ENCODE measurements around the gene SYT11. TPM values are rescaled to one million over a fixed set of nuclear protein-coding genes. Genes with fewer than 3 reads are reported as not detected.
"Not testable (repeated sequence)": the region's sequence is repeated elsewhere in the genome, so short reads cannot be mapped to it uniquely, and the experiment has no call there.

SYT11 gene
- total and polyA plus RNA-seq, 10 of the 15 experiments (the other 5 are each of a cell fraction or from before 2014, with no cell fraction given): 7.7 to 21.2 (median 13.5) TPM

- intact Hi-C loops (cut with micrococcal nuclease; ENCODE audit: unreplicated experiment): no loop called here
These were observed 34.2 kb downstream of the SYT11 start for GRCh38 chr1:155893389-155894142.

GRCh38 chr1:155895617-155896016 lies 36.2 kb downstream of the SYT11 start:
- H4K20me1 ChIP-seq (ENCODE audit: control insufficient read depth, insufficient read depth); H2AFZ ChIP-seq (ENCODE audit: control insufficient read depth, low read depth, low read length); H3K4me3 ChIP-seq; BruUV-seq (replicated peaks); H3K27ac ChIP-seq (ENCODE audit: control insufficient read depth, insufficient read depth); H3K9me3 ChIP-seq (replicated peaks; ENCODE audit: control insufficient read depth, insufficient read depth, low read length); ATAC-seq; H3K4me2 ChIP-seq (ENCODE audit: control insufficient read depth, insufficient read depth); H3K4me1 ChIP-seq (ENCODE audit: control insufficient read depth, insufficient read depth, low read length); intact Hi-C loops (cut with micrococcal nuclease; ENCODE audit: unreplicated experiment); H3K9ac ChIP-seq (ENCODE audit: control insufficient read depth, insufficient read depth, low read length); RAD21 ChIA-PET (ENCODE audit: unreplicated experiment); in situ Hi-C loops (cut with MboI); CTCF ChIA-PET; DNase-seq (ENCODE audit: low read depth, low spot score); H3K27me3 ChIP-seq (replicated peaks in 1 of 2; ENCODE audit: control insufficient read depth in 2 of 2, insufficient read depth in 2 of 2, low read length in 1 of 2); H3K79me2 ChIP-seq (ENCODE audit: control insufficient read depth, insufficient read depth, low read length); FAIRE-seq: not testable (repeated sequence)
- H3K36me3 ChIP-seq (ENCODE audit: control insufficient read depth in 2 of 2, insufficient read depth in 2 of 2, low read length in 1 of 2): peaks cover 2 to 13% of the 10 kb centered on the region in 2 experiments
- WGBS (ENCODE audit: insufficient coverage, insufficient replicate concordance, low lambda C conversion rate, missing lambda C conversion rate): 97% methylated on average over 6 of the region's 6 CpGs
- POLR2A ChIA-PET: interaction anchor here (0.6 to 0.8 kb wide), 3 partner anchors 11 to 614 kb away, joined by 3 to 5 read pairs (median 4); no protein-coding TSS in a partner anchor
- SMC1A ChIA-PET (ENCODE audit: uncharacterized antibody, unreplicated experiment): interaction anchor here (0.5 to 3.4 kb wide), 3 partner anchors 12 to 37 kb away, joined by 3 to 17 read pairs (median 4); no protein-coding TSS in a partner anchor

More at GRCh38 chr1:155893389-155894142, 34.2 kb downstream of the SYT11 start:
- in situ Hi-C loops (cut with MboI): no loop called here
- RAD21 ChIA-PET (ENCODE audit: unreplicated experiment): interaction anchor here (0.6 to 0.7 kb wide), 2 partner anchors 11 to 34 kb away, joined by 3 read pairs; partner anchors contain the start of gene SYT11
- POLR2A ChIA-PET: interaction anchor here (1.2 to 2.0 kb wide), 2 partner anchors 10 to 30 kb away, joined by 3 to 10 read pairs; no protein-coding TSS in a partner anchor
- Histone ChIP-seq H4K20me1 (ENCODE audit: control insufficient read depth, insufficient read depth) (no peaks in the 10 kb centered on the region), H3K79me2 (ENCODE audit: control insufficient read depth, insufficient read depth, low read length) (no peaks in the 10 kb centered on the region), H2AFZ (ENCODE audit: control insufficient read depth, low read depth, low read length) (no peak overlapping the region), H3K36me3 (ENCODE audit: control insufficient read depth in 2 of 2, insufficient read depth in 2 of 2, low read length in 1 of 2) (peaks cover 0 to 5% of the 10 kb centered on the region in 2 experiments; a peak in 1 of 4 replicates), H3K27me3 (replicated peaks in 1 of 2; ENCODE audit: control insufficient read depth in 2 of 2, insufficient read depth in 2 of 2, low read length in 1 of 2) (no peaks in the 10 kb centered on the region), H3K9me3 (replicated peaks; ENCODE audit: control insufficient read depth, insufficient read depth, low read length) (no peaks in the 10 kb centered on the region), H3K4me1 (ENCODE audit: control insufficient read depth, insufficient read depth, low read length) (no peaks in the 10 kb centered on the region), H3K27ac (ENCODE audit: control insufficient read depth, insufficient read depth) (no peak overlapping the region), H3K9ac (ENCODE audit: control insufficient read depth, insufficient read depth, low read length) (no peak overlapping the region), H3K4me2 (ENCODE audit: control insufficient read depth, insufficient read depth) (no peak overlapping the region), H3K4me3 (no peak overlapping the region)
- SMC1A ChIA-PET (ENCODE audit: uncharacterized antibody, unreplicated experiment): interaction anchor here (1.3 to 3.4 kb wide), 2 partner anchors 10 to 32 kb away, joined by 6 to 17 read pairs; no protein-coding TSS in a partner anchor
- FAIRE-seq: no peak
- CTCF ChIA-PET: interaction anchor here (0.8 to 1.3 kb wide), 4 partner anchors 21 to 173 kb away, joined by 3 to 4 read pairs (median 3); partner anchors contain the start of gene SYT11
- no peak for ATAC-seq
- WGBS (ENCODE audit: insufficient coverage, insufficient replicate concordance, low lambda C conversion rate, missing lambda C conversion rate): 86% methylated on average over 10 of the region's 10 CpGs
- TF ChIP-seq ZSCAN29 (IDR thresholded peaks at IDR 0.05) (no peak), RAD51 (IDR thresholded peaks at IDR 0.05) (0 out of 2 replicates have a peak, but pooled peaks have one; percentile 19)
- BruUV-seq (replicated peaks): no TSS peak
- no peak for DNase-seq (ENCODE audit: low read depth, low spot score)

GRCh38 chr1:155896476-155896875 lies 37.1 kb downstream of the SYT11 start:
- H2AFZ ChIP-seq (ENCODE audit: control insufficient read depth, low read depth, low read length); ATAC-seq; FAIRE-seq; H3K79me2 ChIP-seq (ENCODE audit: control insufficient read depth, insufficient read depth, low read length); DNase-seq (ENCODE audit: low read depth, low spot score); BruUV-seq (replicated peaks); H3K27ac ChIP-seq (ENCODE audit: control insufficient read depth, insufficient read depth); H3K4me3 ChIP-seq; H3K27me3 ChIP-seq (replicated peaks in 1 of 2; ENCODE audit: control insufficient read depth in 2 of 2, insufficient read depth in 2 of 2, low read length in 1 of 2); RAD21 ChIA-PET (ENCODE audit: unreplicated experiment); in situ Hi-C loops (cut with MboI); H3K9me3 ChIP-seq (replicated peaks; ENCODE audit: control insufficient read depth, insufficient read depth, low read length); H3K4me2 ChIP-seq (ENCODE audit: control insufficient read depth, insufficient read depth); H4K20me1 ChIP-seq (ENCODE audit: control insufficient read depth, insufficient read depth); H3K9ac ChIP-seq (ENCODE audit: control insufficient read depth, insufficient read depth, low read length); CTCF ChIA-PET; intact Hi-C loops (cut with micrococcal nuclease; ENCODE audit: unreplicated experiment); H3K4me1 ChIP-seq (ENCODE audit: control insufficient read depth, insufficient read depth, low read length): not testable (repeated sequence)
- WGBS (ENCODE audit: insufficient coverage, insufficient replicate concordance, low lambda C conversion rate, missing lambda C conversion rate): 98% methylated on average over 8 of the region's 8 CpGs
- SMC1A ChIA-PET (ENCODE audit: uncharacterized antibody, unreplicated experiment): interaction anchor here (1.7 kb wide), 1 partner anchor 37 kb away, joined by 4 read pairs; no protein-coding TSS in a partner anchor
- peaks cover 2 to 17% of the 10 kb centered on the region in 2 experiments for H3K36me3 ChIP-seq (ENCODE audit: control insufficient read depth in 2 of 2, insufficient read depth in 2 of 2, low read length in 1 of 2)
- POLR2A ChIA-PET: interaction anchor here (0.6 kb wide), 1 partner anchor 11 kb away, joined by 4 read pairs; no protein-coding TSS in a partner anchor

Measured in GM12878 (cell line).